Choroid plexus epithelial cell (primary cell): ENCODE data around the gene ENDOV.

ENCODE experiments used
- DNase-seq: peaks from one replicate; pipeline ENCODE4 v3.0.0-alpha.2; 2010; ENCODE audit warnings: low read depth
- H3K4me3 ChIP-seq: 2 replicates; pipeline ENCODE4 v1.5.1; 2011; ENCODE audit warnings: low read depth, mild to moderate bottlenecking, control low read depth, low read length, moderate library complexity
- CTCF ChIP-seq: conservative IDR thresholded peaks from 2 replicates; pipeline ENCODE4 v1.5.1; 2011; ENCODE audit warnings: low read depth, mild to moderate bottlenecking, control low read depth, inconsistent platforms, low read length, moderate library complexity

ENDOV gene

GRCh38 chr17:80482555-80483308 lies 67.8 kb downstream of the ENDOV start:
- DNase-seq: peak; percentile 14
- TF ChIP-seq CTCF: no peak
- H3K4me3 ChIP-seq: no peak overlapping the region

- H3K4me3 ChIP-seq: no peak overlapping the region
- no peak for DNase-seq
- TF ChIP-seq CTCF: no peak
Observed at GRCh38 chr17:80485846-80486245, 70.9 kb downstream of the ENDOV start.

- DNase-seq: no peak
- no peak overlapping the region for H3K4me3 ChIP-seq
- no peak for TF ChIP-seq CTCF
Observed at GRCh38 chr17:80486692-80487091, 71.7 kb downstream of the ENDOV start.

GRCh38 chr17:80487511-80487910 lies 72.5 kb downstream of the ENDOV start:
- H3K4me3 ChIP-seq: no peak overlapping the region
- no peak for DNase-seq
- no peak for TF ChIP-seq CTCF
